Tibial nerve (tissue), 4 donors: ENCODE data around the gene KIFC1.

Source experiments
- CTCF ChIP-seq, 5 experiments: fragments of 200-600 bp in 3 of 5; fragments of 450-650 bp in 2 of 5; sonication (generic) in 3 of 5; IDR thresholded peaks; one replicate each; pipeline ENCODE4 v1.5.1; 2016 to 2019; ENCODE audit warnings: antibody characterized with exemption in 5 of 5, mild to moderate bottlenecking in 3 of 5, moderate library complexity in 2 of 5
- EP300 ChIP-seq, 2 donors: sonication (generic); formaldehyde crosslinking; IDR thresholded peaks; one replicate each; pipeline ENCODE4 v1.6.1; 2017; ENCODE audit warnings: antibody characterized with exemption in 2 of 2, mild to moderate bottlenecking in 1 of 2
- POLR2A ChIP-seq, 2 donors: fragments of 450-650 bp; IDR thresholded peaks; one replicate each; pipeline ENCODE4 v1.6.1; 2017; ENCODE audit warnings: antibody characterized with exemption in 2 of 2, mild to moderate bottlenecking in 2 of 2, moderate library complexity in 2 of 2

DNA sequence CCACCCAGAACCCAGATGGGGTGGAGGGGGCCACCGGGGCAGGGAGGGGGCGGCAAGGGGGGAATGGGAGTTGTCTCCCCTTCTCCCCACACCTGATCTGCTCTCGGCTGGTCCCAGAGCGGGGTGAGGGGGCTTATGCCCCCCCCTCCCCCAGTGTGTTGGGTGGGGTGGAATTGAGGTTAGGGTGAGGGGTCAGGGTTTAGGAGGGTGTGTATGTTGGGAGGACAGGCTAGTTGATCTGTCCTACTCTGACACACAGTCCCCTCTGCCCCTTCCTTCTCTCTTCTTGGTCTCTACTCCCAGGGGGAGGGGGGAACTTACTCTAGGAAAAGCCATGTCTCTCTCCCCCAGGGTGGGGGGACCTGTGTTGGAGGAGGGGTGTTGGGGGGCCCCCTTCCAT, 60.9 kb downstream of the KIFC1 start:
- no peak for TF ChIP-seq CTCF (IDR thresholded peaks at IDR 0.05)
- TF ChIP-seq POLR2A (IDR thresholded peaks at IDR 0.05) = no peak
- TF ChIP-seq EP300 (IDR thresholded peaks at IDR 0.05) = no peak
